Fibroblast of lung (primary cell): ENCODE data around the gene PARP3.

Experiments used
- EZH2 ChIP-seq: IDR thresholded peaks from 2 replicates; pipeline ENCODE4 v1.5.1; 2012; ENCODE audit warnings: low read length, control low read depth, mild to moderate bottlenecking; ENCODE audit errors: missing control alignments
- TF ChIP-seq, protein P1 (sequence below), 2 donors: IDR thresholded peaks in 1 of 2; conservative IDR thresholded peaks in 1 of 2; 1 replicate in 1 of 2; 2 replicates in 1 of 2; pipeline ENCODE4 v1.5.1; 2011 to 2012; ENCODE audit warnings: low read length in 2 of 2, control low read depth in 1 of 2, inconsistent platforms in 1 of 2, low read depth in 1 of 2, mild to moderate bottlenecking in 1 of 2

DNA sequence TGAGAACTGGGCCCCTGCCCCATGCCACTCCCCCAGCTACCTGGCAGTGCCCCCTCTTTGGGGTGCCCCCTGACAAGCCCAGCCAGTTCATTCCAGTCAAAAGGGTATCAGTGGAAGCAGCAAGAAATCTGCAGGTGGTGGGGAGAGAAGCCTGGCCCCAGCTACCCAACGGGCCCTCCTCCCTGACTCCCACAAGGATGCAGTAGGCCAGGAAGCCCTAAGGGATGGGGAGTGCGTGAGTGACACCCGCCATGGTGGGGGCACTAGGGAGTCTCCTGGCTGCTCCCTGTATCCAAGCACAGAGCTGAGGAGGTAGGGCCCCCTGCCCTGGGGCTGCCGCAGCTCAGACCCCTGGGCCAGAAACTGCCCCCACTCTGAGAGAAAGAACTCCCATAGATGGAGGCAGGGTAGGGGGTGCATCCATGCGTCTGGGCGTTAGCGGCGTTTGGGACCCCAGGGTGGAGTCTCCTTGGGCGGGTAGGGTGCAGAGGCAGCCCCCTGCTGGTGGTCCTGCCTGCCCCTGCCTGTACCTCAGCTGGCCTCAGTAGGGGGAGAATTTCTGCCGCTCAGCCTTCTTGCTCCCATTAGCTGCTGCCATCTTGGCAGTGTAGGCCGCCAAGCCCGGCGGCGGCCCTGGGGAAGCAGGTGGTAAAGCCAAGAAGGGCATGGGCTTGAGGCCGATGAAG, 15.5 kb downstream of the PARP3 start:
- TF ChIP-seq, protein P1, sequence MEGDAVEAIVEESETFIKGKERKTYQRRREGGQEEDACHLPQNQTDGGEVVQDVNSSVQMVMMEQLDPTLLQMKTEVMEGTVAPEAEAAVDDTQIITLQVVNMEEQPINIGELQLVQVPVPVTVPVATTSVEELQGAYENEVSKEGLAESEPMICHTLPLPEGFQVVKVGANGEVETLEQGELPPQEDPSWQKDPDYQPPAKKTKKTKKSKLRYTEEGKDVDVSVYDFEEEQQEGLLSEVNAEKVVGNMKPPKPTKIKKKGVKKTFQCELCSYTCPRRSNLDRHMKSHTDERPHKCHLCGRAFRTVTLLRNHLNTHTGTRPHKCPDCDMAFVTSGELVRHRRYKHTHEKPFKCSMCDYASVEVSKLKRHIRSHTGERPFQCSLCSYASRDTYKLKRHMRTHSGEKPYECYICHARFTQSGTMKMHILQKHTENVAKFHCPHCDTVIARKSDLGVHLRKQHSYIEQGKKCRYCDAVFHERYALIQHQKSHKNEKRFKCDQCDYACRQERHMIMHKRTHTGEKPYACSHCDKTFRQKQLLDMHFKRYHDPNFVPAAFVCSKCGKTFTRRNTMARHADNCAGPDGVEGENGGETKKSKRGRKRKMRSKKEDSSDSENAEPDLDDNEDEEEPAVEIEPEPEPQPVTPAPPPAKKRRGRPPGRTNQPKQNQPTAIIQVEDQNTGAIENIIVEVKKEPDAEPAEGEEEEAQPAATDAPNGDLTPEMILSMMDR (conservative IDR thresholded peaks at IDR 0.05 in 1 of 2, IDR thresholded peaks at IDR 0.05 in 1 of 2; ENCODE audit: low read depth in 1 of 2, low read length in 2 of 2): no peak
- no peak for TF ChIP-seq EZH2
